HL-60/S4 (cell line): ENCODE measurements around the gene MED12.

ENCODE experiments used
- in situ Hi-C: fragments of 300-500 bp; cut with MboI; formaldehyde crosslinking; loops from 2 replicates; pipeline ENCODE4 v1.14.3; 2022; ENCODE audit warnings: low sequenced_read_pairs

Gene MED12

DNA sequence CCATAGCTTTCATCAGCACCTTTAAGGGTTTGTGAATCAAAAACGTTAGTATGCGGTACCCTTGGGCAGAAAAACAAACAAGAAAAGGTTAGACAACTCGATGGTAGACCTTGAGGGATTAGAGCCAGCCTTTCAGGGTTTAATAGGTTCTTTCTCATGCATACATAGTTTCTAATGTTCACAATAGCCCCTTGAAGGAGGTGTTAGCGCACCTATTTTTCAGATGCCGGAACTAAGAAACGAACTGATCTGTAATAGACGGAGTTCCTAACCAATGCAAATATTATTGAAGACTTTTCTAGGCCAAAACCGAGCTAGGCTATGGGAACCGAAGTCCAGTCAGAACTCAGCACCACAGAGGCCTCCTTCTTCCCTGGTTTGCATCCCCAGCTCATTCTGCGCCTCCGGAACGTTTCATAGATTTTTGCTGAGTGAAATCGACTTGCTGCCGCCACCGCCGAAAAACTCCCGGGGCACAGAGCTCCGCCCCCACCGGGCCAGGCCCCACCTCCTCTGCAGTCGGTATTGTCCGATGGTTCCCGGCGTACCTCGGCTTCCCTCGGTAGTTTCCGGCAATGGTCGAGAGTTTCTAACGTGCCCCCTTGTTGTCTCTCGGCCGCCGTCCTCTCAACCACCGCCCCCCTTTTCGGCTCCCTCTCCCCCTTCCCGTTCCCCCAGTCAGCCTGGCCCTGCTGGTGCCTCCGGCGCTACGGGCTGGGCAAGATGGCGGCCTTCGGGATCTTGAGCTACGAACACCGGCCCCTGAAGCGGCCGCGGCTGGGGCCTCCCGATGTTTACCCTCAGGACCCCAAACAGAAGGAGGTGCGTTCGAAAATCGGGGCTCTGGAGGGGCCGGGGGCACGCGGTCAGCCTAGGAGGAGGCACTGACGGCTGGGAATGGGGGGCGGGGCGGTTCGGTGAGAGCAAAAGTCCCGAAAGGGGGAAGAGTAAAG is at the start of gene MED12:
Gene MED12, plus strand, starts transcription at position 565 of the 953 bp plus-strand sequence. Its CDS starts 159 bp downstream, at position 724.
- in situ Hi-C loops: no loop called here

DNA sequence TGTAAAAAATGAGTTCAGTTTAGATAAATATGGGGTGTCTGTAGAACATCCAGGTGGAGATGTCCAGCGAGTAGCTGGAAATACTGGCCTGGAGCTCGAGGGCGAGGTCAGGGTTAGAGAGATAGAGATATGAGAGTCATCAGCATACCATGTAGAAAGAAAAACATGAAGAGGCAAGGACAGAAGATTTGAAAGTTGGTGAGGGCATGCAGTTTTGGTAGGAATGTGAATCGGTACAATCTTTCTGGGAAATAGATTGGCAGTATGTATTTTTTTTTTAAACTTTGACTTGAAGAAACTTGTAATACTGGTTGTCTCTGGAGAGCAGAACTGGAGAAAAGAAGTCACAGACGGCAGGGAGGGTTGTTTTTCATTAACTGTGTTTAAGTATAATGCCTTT is 47.9 kb upstream of the MED12 start:
- in situ Hi-C loops: no loop called here

DNA sequence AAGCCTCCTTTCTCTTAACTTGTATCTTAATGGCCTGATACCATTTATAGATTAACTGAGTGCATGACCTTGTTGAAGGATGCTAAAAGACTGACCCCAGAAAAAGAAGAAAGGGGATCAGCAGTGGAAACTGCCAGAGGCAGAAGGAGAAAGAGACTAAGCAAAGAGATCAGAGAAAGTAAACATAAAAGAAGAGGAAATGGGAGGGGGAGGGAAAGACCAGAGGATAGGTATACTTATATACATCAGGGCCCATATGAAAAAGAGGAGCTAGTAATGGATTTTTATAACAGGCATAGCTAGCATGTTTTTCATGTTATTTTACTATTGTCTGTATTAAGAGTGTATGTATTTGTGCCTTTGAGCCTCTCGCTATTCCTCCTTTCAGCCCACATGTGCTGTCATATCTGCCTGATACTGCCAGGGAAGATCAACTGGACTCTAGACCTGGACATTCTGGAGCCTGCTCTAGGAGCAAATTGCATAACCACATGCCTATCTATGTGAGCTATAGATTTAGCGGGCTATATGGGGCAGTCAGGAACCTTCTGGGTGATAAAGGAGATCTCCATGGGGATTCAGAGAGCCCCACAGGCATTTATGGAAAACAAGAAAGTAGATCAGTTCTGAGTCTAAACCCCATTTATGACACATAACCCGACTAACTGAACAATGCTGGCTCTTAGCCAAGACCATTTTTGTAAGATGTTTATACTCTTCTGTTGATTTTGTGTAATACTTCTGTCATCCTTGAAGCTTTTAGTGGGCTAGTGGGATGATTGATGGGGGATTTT is 36.9 kb upstream of the MED12 start:
- in situ Hi-C loops: no loop called here

DNA sequence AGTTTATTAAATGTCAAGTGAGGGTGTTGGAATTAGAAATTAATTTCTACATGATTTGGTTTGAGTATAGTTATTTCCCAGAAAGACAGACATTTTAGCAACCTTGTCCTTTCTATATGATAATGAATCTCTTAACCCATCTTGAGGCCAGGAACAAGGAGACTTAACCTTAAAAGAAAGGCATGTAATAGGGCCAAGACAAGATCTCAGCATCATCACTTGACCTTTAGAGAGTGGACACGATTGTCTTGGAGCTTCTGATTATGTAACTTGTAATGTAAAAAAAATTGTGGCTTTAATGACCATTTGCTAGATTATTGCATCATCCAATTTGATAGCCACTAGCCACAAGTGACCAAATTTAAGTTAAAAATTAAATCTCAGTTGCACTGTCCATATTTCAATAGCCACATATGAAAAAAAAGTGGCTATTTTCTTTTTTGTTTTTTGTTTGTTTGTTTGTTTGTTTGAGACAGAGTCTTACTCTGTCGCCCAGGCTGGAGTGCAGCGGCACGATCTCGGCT is 36.2 kb upstream of the MED12 start:
- in situ Hi-C loops: no loop called here

DNA sequence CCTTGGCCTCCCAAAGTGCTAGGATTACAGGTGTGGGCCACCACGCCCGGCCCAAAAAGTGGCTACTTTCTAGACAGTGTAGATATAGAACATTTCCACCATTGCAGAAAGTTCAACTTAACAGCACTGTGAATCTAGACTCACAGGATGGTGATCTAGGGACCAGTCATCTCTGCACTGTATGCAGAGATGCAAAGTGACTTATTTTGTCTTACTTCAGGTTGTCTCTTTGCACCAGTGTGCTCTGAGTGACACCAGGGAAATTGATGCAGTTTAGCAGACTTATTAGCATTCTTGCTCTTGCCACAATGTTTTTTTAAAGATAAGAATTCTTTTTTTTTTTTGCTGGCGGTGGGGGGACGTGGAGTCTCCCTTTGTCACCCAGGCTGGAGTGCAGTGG is 35.6 kb upstream of the MED12 start:
- in situ Hi-C loops: no loop called here

DNA sequence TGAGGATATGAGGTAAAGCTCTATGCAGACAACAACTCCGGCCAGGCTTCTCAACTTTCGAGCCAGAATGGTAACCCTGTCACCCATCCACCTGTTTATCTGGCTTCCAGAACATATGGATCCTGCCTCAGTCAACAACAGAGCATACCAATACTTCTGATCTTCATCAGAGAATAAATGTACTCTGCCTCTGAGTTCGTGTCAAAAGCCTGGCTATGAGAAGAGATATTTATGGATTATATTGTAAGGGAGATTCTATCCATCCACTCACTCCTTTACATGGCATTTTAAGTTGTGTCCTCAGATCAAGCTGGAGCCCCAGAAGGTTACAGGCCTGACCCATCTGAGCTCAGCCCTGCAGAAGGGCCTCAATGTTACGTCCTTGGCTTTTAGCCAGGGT is 32.5 kb upstream of the MED12 start:
- in situ Hi-C loops: no loop called here

DNA sequence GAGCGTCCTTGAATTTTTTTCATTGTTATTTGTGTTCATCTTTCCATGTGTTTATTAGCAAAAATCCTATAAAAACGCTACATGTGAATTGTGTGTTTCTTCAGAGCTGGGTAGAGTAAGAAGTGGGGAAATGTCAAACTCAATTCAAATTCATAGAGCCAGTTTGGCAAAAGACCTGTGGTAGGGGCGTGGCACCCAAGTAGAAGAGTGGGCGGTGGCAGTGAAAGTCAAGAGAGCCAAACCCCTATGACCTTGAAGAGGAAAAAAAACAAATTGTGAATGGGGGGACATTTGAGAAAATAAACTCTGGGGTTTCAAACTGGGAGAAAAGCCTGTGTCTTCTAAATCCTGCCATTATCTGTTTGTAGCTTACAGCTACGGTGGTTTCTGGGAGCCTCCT is 27.1 kb upstream of the MED12 start:
- in situ Hi-C loops: no loop called here

DNA sequence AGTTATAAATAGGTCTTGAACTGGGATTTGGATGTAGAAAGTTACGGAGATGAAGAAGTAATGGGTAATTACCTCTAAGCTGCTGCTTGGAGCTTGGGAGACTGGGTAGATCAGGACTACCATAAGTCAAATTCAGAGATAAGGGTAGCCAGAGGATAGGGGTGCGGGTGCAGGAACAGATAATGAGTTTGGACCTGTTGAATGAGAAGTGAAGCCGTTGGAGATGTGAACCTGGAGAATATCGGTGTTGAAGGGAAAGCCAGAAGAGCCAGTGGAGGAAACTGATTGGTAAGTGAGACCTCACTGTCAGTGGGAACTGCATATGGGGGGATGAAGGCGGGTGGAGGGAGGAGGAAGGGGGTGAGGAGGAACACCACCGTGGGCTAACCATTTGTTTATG is 23.4 kb upstream of the MED12 start:
- in situ Hi-C loops: no loop called here

DNA sequence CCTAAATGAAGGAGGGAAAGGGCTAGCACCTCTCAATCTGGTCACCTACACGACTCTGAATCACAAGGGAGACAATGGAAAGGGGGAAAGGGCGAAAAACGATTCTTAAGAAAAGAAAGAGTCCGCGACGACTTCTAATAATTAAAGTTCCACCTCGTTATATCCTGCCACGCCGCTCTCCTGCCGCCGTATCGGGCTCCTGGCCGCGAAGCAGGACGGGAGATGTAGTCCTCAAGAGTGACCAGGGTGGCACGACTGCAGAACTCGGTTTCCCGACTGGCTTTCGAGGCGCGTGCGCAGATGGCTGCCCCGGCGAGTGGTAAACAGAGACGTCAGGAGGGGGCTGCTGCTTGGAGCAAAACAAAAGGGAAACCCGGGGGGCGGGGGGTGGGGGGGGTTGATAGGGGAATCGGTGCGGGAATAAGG is 22.8 kb upstream of the MED12 start, which contains the start of gene FOXO4:
Gene FOXO4, plus strand, starts transcription at position 297 of the 426 bp plus-strand sequence. CDS start 678 bp downstream, outside the sequence.
- in situ Hi-C loops: no loop called here

DNA sequence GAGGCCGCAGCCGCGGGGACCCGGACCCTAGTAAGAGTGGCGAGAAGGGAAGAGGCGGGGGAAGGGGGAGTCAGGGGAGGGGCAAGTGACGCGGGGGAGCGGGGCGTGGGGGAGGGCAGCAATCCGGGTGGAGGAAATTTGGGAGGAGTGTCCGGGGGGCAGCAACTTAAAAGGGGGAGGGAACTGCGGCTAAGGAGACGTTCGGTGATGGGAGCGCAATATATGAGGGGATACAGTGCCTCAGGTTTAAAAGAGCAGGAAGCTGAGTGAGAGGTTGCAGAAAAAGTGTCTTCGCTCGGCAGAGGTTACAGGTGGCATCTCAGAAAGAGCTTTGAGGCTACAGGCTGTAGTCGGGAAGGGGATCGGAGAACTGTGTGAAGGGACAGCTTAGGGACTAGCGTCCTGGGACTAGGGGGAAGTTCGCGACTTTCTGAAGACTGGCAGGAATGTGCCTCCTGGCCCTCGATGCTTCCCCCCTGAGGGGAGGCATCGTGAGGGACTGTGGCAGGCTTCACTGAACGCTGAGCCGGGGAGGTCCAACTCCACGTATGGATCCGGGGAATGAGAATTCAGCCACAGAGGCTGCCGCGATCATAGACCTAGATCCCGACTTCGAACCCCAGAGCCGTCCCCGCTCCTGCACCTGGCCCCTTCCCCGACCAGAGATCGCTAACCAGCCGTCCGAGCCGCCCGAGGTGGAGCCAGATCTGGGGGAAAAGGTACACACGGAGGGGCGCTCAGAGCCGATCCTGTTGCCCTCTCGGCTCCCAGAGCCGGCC is 22.2 kb upstream of the MED12 start:
- in situ Hi-C loops: no loop called here

DNA sequence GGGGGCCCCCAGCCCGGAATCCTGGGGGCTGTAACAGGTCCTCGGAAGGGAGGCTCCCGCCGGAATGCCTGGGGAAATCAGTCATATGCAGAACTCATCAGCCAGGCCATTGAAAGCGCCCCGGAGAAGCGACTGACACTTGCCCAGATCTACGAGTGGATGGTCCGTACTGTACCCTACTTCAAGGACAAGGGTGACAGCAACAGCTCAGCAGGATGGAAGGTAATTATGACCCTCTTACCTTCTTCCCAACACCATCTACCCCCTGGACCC is 21.7 kb upstream of the MED12 start:
- in situ Hi-C loops: no loop called here

DNA sequence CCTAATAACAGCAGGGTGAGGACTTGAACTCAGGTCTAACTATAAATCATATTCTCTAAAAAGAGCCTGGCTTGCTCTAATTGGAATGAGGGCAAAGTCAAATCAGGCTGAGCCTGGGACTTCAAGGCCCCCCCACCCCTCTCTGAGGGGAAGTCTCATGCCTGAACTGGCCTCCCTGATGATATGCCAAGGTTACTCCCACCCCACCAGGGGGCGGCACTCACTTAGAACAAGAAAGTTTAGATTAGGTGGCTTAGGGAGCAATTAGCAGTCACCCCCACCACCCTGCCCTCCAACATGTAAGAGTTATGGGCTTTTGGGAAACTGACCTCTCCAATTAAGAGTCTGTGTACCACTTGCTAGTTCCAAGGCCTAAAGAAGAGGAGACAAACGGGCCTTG is 20.1 kb upstream of the MED12 start:
- in situ Hi-C loops: no loop called here

DNA sequence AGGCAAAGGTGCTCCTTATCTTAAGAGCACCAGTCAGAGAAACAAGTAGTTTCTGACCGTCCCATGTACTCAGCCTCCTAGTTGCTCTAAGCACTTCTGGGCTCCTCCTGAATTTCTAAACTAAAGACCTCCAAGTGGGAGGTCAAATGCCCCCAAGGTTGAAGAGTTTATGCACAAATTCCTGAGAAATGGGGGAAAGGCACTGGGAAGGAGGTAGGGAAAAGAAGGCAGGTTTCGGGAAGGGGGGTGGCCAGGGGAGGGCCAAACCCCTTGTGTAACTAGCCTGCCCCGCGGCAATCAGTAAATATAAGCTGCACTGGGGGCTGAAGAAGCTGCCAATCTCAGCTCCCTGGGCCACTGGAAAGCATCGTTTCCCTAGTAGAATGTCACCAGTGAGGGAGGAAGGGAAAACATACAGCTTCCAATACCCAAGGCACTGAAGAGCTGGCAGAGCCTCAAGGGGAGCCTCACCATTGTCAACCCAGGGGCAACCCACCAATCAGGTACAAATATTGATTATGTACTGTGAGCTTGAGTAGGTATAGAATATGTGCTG is 19.4 kb upstream of the MED12 start:
- in situ Hi-C loops: no loop called here

DNA sequence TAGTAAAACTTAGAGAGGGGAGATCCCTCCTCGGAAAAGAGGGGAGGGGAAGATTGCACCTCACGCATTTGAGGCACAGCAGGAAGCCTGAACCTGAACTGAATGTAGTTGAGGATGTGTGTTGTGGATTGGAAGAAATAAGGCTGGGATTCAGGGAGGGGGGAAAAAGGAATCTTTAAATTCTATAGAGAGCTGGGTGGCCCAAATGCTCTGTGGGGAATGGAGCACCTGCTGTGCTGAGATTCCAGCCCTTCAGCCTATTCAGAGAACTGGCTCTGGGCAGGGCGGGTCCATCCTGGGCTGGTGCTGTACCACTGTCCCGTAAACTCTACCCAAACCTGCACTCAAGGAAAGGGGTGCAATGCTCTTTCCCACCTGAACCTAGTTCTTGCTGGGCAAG is 18.7 kb upstream of the MED12 start:
- in situ Hi-C loops: no loop called here

DNA sequence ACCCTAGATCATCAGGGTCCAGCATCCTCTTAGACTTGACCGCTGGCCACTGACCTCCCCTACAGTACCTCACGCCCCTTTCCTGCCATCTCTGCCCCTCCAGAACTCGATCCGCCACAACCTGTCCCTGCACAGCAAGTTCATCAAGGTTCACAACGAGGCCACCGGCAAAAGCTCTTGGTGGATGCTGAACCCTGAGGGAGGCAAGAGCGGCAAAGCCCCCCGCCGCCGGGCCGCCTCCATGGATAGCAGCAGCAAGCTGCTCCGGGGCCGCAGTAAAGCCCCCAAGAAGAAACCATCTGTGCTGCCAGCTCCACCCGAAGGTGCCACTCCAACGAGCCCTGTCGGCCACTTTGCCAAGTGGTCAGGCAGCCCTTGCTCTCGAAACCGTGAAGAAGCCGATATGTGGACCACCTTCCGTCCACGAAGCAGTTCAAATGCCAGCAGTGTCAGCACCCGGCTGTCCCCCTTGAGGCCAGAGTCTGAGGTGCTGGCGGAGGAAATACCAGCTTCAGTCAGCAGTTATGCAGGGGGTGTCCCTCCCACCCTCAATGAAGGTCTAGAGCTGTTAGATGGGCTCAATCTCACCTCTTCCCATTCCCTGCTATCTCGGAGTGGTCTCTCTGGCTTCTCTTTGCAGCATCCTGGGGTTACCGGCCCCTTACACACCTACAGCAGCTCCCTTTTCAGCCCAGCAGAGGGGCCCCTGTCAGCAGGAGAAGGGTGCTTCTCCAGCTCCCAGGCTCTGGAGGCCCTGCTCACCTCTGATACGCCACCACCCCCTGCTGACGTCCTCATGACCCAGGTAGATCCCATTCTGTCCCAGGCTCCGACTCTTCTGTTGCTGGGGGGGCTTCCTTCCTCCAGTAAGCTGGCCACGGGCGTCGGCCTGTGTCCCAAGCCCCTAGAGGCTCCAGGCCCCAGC is 17.6 kb upstream of the MED12 start:
- in situ Hi-C loops: no loop called here

DNA sequence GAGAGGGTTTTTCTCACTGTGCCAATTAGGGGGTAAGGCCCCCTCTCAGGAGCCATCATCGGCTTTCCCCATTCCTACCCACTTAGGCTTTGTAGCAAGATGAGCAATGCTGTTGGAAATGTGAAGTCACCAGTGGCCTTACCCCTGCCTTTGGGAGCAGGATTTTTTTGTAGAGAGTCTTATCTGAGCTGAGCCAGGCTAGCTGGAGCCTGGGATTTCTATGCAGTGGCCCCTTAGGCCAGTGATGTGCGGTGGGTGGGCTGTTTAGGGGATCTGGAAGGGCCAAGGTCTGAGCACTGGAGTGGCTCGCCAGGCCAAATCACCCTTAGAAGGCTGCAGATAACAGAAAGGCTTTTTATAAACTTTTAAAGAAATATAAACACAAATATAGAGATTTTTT is 16.1 kb upstream of the MED12 start:
- in situ Hi-C loops: no loop called here

DNA sequence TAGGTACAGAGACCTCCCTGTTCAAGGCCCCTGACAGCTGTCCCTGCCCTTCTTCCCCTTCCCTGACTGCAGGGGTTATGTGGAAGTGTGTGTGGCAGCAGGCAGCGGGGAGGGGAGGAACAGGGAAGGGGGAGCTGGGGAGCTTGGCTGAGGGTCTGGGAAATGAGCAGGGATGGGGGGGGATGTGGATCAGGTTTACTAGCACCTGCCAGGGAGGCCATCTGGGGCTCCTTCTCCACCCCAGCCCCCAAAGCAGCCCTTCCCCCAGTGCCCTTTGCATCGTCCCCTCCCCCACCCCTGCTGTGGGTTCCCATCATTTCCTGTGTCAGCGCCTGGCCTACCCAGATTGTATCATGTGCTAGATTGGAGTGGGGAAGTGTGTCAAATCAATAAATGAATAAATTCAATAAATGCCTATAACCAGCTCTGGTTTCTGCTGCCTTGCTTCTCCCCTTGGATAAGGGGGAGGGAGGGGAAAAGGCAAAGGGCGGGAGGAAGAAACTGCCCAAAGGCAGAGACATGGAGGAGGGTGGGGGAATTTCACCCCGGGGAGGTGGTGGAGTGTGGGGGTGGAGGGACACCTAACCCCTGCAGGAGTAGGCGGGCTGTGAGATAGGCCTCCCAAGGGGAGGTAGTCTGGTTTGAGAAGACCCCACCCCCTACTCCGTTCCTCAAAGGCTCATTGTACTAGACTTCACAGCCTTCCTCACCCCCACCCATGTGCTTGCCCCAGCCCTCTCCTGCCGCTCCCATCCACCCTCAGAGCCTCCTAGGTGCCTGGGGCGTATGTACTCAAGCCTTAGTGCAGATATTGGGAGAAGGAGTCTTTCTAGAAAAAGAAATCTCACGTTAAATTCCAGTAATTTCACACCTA is 15.0 kb upstream of the MED12 start:
- in situ Hi-C loops: no loop called here

DNA sequence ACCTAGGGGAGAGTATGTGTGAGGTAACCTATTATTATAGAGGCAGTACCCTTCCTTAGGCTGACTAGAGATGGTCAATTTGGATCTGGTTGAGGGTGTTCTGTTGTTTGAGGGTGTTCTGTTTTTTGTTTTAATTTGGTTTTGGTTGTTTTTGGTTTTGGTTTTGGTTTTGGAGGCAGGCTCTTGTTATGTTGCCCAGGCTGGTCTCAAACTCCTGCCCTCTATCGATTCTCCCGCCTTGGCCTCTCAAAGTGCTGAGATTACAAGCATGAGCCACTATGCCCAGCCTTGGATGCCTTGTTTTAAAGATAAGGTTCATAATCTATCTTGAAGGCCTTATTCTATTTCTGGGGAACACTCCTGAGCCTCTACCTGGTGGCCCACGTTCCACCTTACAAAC is 12.8 kb upstream of the MED12 start:
- in situ Hi-C loops: no loop called here

DNA sequence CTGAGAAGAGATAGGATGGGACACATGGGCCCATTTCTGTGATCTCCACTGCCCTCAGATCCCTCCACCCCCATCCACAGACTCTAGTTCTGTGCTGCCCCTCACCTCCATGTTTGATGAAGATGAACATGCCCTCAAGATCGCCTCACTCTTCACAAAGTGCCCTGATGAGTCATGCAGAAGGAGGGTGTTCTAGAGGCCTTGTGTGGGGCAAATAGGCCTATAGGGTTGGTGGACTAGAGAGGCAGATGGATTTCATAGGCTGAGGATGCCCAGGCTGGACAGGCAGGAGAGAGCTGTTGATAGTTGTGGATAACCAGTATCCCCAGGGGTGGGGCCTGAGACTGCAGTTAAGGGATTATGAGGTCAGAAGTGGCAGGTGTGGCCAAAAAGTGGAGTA is 12.0 kb upstream of the MED12 start, which contains the start of gene CXorf65:
Gene CXorf65, minus strand, starts transcription at position 314 of the 400 bp plus-strand sequence. Its CDS starts 184 bp downstream, at position 130.
- in situ Hi-C loops: no loop called here
